Measurements from ENCODE around the gene IFNA8. TPM values are rescaled to one million over a fixed set of nuclear protein-coding genes. Genes with fewer than 3 reads are reported as not detected.

IFNA8 gene
- total RNA-seq, 4 donors from 2014 or later: not detected

- no peaks in the 10 kb centered on the region for H3K4me1 ChIP-seq
- no peak overlapping the region for H3K4me3 ChIP-seq
- no peaks in the 10 kb centered on the region for H3K36me3 ChIP-seq
- ATAC-seq (no peak), DNase-seq (no peak)
- TF ChIP-seq, protein P1, sequence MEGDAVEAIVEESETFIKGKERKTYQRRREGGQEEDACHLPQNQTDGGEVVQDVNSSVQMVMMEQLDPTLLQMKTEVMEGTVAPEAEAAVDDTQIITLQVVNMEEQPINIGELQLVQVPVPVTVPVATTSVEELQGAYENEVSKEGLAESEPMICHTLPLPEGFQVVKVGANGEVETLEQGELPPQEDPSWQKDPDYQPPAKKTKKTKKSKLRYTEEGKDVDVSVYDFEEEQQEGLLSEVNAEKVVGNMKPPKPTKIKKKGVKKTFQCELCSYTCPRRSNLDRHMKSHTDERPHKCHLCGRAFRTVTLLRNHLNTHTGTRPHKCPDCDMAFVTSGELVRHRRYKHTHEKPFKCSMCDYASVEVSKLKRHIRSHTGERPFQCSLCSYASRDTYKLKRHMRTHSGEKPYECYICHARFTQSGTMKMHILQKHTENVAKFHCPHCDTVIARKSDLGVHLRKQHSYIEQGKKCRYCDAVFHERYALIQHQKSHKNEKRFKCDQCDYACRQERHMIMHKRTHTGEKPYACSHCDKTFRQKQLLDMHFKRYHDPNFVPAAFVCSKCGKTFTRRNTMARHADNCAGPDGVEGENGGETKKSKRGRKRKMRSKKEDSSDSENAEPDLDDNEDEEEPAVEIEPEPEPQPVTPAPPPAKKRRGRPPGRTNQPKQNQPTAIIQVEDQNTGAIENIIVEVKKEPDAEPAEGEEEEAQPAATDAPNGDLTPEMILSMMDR (IDR thresholded peaks at IDR 0.05 in 4 of 5, conservative IDR thresholded peaks at IDR 0.05 in 1 of 5): no peak
- TF ChIP-seq POLR2A (IDR thresholded peaks at IDR 0.05): no peak
- in situ Hi-C loops (cut with MboI; ENCODE audit: low sequenced_read_pairs in 4 of 4): no loop called here
- no peaks in the 10 kb centered on the region for H3K27me3 ChIP-seq
- H3K9me3 ChIP-seq: no peaks in the 10 kb centered on the region
- intact Hi-C loops (cut with DNase I; ENCODE audit: low total_unique reads): no loop called here
- H3K27ac ChIP-seq: no peak overlapping the region
Measured at GRCh38 chr9:21414220-21414940, 5.5 kb downstream of the IFNA8 start.

DNA sequence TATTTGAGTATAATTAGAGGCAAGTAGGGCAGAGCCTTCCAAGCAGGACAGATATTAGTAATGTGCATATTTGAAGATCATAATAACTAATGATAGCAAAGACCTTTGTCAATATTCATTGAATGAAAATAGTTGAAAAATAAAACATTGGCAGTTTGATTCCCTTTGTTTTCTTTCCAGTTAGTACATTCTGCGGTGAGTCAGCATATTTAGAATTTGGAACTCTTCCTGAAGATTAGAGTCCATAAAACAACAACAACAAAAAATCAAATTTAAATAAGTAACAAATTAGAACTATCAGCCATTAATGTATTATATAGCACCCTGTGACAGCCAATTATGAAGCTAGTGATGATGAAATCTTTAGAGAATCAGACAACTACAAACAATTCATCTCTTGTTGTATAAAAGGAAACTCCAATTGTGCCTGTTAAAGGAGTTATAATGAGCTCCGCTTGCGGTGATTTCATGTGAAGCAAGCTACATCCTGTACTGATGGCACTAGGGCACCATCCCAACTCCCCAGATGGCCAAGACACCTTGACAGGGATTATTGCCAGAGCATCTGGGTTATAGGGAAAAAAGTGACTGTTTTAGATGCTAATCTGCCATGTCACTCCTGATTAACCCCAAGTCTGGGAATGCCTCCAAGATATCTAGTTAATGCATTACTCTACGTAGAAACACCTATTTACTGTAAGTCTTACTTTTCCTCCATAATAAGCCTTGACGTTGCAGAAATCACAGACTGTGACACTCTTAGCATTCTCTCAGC, 6.8 kb downstream of the IFNA8 start:
- no peaks in the 10 kb centered on the region for H3K36me3 ChIP-seq
- in situ Hi-C loops (cut with MboI; ENCODE audit: low sequenced_read_pairs in 4 of 4) (no loop called here), intact Hi-C loops (cut with DNase I; ENCODE audit: low total_unique reads) (no loop called here)

DNA sequence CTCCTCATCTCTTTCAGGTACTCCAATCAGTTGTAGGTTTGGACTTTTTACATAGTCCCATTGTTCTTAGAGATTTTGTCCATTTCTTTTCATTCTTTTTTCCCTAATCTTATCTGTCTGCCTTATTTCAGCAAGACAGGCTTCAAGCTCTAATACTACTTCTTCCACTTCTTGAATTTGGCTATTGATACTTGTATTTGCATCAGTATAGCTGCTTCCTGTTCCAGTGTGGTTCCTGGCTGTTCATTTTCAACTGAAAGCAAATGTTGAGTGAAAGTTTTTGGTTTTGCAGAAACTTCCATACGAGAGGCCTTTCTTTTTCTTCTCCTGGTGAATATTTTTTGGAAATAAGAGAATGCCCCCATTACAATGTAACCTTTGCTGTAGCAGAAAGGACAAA, 19.3 kb downstream of the IFNA8 start:
- H3K9me3 ChIP-seq: no peaks in the 10 kb centered on the region
- H3K27me3 ChIP-seq: no peaks in the 10 kb centered on the region
- no peak overlapping the region for H3K4me3 ChIP-seq
- in situ Hi-C loops (cut with MboI; ENCODE audit: low sequenced_read_pairs in 4 of 4): no loop called here
- ATAC-seq (no peak), DNase-seq (no peak)
- no peak overlapping the region for H3K27ac ChIP-seq
- intact Hi-C loops (cut with DNase I; ENCODE audit: low total_unique reads): no loop called here
- no peaks in the 10 kb centered on the region for H3K36me3 ChIP-seq
- H3K4me1 ChIP-seq: no peaks in the 10 kb centered on the region
- TF ChIP-seq POLR2A (IDR thresholded peaks at IDR 0.05): no peak
- TF ChIP-seq, protein P1 (IDR thresholded peaks at IDR 0.05 in 4 of 5, conservative IDR thresholded peaks at IDR 0.05 in 1 of 5): no peak

More for the DNA sequence above, 6.8 kb downstream of the IFNA8 start:
- H3K27me3 ChIP-seq: no peaks in the 10 kb centered on the region
- no peak for TF ChIP-seq POLR2A (IDR thresholded peaks at IDR 0.05)
- TF ChIP-seq, protein P1 (IDR thresholded peaks at IDR 0.05 in 4 of 5, conservative IDR thresholded peaks at IDR 0.05 in 1 of 5): no peak
- no peak overlapping the region for H3K27ac ChIP-seq
- no peaks in the 10 kb centered on the region for H3K9me3 ChIP-seq
- no peak overlapping the region for H3K4me3 ChIP-seq
- no peaks in the 10 kb centered on the region for H3K4me1 ChIP-seq
- DNase-seq (no peak), ATAC-seq (no peak)

DNA sequence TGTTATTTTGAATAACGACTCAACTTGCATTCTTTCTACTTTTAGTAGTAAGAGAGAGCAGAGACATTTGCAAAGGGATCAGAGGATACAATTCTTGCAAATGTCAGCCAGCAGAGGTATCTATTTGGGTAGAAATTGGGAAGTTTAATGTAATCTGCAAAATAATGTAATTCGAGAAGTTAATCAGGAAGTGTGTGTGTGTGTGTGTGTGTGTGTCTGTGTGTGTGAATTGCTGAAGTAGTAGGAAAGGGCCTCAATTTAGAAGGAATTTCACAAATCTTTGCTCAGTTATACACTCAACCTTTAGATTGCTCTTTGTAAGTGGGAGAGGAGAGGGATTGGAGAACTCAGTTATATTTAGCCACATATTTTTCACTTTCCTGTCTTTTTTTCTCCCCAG, 20.3 kb downstream of the IFNA8 start:
- intact Hi-C loops (cut with DNase I; ENCODE audit: low total_unique reads) (no loop called here), in situ Hi-C loops (cut with MboI; ENCODE audit: low sequenced_read_pairs in 4 of 4) (no loop called here)
- no peak overlapping the region for H3K4me3 ChIP-seq
- ATAC-seq (no peak), DNase-seq (no peak)
- TF ChIP-seq POLR2A (IDR thresholded peaks at IDR 0.05): no peak
- TF ChIP-seq, protein P1 (IDR thresholded peaks at IDR 0.05 in 4 of 5, conservative IDR thresholded peaks at IDR 0.05 in 1 of 5): no peak
- H3K27ac ChIP-seq: no peak overlapping the region
- no peaks in the 10 kb centered on the region for H3K4me1 ChIP-seq
- no peaks in the 10 kb centered on the region for H3K36me3 ChIP-seq
- H3K9me3 ChIP-seq: no peaks in the 10 kb centered on the region
- H3K27me3 ChIP-seq: no peaks in the 10 kb centered on the region

Data from gastrocnemius medialis (tissue), 4 donors.